Caki2 (cell line): ENCODE data around the gene STARD7. TPM values are rescaled to one million over a fixed set of nuclear protein-coding genes. Genes with fewer than 3 reads are reported as not detected.
"Not testable (repeated sequence)": the region's sequence is repeated elsewhere in the genome, so short reads cannot be mapped to it uniquely, and the experiment has no call there.

ENCODE experiments used
- DNase-seq: peaks from one replicate; pipeline ENCODE4 v3.0.0-alpha.2; 2015; ENCODE audit warnings: low read depth
- in situ Hi-C: cut with HindIII; loops from 2 replicates; pipeline ENCODE4 v1.10.0; 2016; ENCODE audit warnings: low sequenced_read_pairs, low pct_unique_long_range_greater_than_20kb, mixed read lengths
- total RNA-seq: library from RNA; depleted of rRNA; stranded (reverse); fragments of >200 nt; shearing (Covaris generic); gene quantifications from 2 replicates; pipeline ENCODE4 v1.2.3, GENCODE V29; 2014; ENCODE audit warnings: low replicate concordance

The STARD7 gene
- total RNA-seq, 1 experiment from 2014 or later = 156 TPM

DNA sequence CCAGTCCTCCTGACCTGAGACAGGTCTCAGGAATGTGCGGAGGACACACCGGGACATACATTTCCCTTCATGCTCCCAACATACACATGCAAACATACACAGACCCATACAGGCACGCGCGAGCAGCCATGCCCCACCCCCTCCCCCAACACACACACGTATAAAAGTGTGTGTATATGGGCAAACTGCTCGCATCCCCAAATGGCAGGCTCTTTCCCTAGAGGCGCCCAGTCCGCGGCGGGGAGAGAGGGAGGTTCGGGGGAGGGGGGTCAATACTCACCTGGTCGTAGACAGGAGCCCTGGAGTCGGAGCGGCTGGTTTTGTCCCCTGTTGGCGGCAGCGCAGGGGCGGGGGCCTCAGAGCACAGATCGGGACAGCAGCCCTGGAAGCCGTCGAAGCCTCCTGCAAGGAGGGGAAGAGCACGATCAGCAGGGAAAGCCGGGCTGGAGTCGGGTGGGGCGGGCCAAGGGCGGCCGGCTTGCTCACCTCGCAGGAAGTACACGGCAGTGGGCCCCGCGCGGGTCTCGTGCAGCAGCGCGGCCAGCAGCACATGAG, 64.1 kb downstream of the STARD7 start:
- DNase-seq = no peak
- in situ Hi-C loops = no loop called here

DNA sequence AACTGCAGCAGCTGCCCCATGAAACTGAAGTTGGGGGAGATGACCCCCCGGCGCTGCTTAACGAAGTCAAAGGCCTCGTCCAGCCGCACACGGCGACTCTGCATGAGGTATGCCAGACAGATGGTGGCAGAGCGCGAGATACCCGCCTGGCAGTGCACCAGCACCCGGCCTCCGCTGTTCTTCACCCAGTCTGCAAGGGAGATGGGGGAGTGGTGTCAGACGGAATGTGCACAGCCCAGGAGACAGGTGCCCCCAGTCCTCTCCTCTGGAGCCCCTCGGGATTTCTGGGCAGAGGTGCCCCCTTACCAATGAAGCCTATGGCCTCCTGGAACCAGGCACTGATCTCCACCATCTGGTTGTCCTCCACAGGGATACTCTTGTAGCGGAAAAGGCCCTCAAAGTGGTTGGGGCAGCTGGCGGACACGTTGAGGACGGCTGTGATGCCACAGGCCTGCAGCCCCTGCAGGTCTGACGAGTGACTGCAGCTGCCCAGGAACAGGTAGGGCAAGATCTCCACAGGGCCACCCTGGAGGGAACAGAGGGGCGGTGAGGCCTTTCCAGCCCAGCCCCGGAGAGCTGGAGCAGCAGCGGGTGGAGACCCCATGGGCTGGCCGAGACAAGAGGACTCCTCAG, 64.7 kb downstream of the STARD7 start:
- in situ Hi-C loops = no loop called here
- DNase-seq = no peak

DNA sequence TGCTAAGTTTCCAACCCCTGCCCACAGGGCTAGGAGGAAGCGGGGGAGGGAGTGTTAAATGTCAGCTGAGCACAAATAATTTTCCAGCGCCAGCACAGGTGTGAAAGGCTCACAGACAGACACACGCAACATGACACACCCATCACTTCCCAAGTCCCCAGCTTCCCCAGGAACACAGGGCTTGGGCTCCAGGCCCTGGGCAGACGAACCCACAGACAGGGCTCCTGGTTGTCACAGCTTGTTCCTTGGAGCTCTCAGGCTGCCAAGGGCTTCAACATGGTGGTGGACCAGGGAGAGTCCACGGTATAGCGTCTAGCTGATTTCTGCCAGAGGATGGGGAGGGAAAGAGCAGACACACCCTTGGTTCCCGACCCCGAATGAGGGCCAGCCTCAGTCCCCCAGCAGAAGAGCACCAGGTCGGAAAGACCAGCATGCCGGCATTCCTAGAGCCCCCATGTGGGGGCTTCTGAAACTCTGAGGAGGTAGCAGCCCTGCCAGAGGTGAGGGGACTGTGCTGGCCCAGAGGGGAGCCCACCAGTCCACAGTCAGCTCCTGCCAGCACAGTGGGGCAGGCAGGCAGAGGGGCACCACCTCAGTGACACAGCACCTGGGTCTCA, 65.3 kb downstream of the STARD7 start:
- in situ Hi-C loops = no loop called here
- DNase-seq = no peak

DNA sequence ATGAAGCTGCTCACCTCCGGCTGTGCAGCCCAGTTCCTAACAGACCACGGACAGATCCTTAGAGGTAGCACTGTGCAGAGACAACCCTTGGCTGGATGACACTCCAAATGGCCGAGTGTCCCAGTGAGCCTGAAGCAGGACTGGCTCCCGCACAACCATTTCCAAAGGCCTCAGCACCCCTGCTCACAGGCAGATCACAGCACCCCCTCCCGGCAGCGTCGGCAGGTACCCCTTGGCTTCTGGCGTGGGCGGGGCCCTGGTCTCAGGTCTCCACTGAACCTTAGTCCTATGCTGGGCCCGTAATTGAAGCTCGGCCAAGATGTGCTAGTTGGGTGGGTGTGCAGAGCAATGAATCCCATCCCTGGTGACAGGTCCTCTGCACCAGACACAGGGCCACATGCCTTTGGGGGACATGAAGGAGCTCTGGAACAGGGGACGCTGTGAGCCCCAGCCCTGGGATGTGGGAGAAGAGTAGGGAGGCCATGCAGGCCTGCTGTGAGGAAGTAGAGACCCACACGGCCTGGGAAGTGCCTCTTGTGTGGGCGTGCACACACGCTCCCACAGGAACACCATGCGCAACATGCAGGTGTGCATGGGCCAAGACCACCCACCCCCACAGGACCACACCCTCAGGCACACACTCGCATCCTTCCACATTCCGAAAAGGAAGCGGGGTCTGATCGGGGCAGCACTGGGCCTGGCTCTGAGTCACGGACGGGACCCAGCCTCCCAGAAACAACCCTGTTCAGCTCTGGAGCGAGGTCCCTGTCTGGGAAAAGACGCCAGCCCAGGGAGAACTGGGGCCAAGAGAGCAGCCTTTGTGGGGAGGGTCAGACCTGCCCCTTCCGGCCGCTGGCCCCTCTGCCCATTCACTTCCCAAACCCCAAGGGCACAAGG, 66.2 kb downstream of the STARD7 start:
- in situ Hi-C loops = no loop called here
- no peak for DNase-seq

DNA sequence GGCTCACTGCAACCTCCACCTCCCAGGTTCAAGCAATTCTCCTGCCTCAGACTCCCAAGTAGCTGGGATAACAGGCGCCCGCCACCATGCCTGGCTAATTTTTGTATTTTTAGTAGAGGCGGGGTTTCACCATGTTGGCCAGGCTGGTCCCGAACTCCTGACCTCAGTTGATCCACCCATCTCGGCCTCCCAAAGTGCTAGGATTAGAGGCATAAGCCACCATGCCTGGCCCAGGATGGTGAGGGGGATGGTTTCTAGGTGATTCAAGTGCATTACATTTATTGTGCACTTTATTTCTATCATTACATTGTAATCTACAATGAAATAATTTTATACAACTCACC, 67.0 kb downstream of the STARD7 start:
- in situ Hi-C loops, DNase-seq: not testable (repeated sequence)

DNA sequence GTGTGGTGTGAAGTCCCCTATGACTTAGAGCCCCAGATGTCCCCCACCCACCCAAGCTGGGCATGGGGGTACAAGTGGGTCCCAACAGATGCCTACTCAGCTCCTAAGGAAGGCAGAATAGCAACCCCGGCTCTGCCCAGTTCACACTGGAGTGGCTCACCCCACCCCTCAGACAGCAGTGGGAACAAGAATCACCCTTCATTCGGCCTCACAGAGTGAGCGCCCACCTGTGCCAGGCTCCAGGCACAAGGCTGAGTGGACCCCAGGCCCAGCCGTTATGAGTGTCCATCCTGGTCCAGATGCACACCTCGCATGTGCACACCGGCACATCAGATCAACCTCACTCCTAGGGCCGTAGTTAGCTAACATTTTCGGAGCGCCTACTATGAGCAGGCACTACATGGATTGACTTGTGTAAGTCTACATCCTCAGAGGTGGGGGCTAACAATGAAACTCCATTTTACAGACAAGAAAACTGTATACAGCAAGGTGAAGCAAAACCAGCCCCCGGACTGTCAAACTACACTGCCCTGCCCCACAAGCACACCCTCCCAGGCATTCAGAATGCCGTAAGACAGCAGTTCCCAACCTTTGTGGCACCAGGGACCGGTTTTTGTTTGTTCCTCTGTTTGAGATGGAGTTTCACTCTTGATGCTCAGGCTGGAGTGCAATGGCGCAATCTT, 67.5 kb downstream of the STARD7 start:
- DNase-seq = no peak
- in situ Hi-C loops = no loop called here

DNA sequence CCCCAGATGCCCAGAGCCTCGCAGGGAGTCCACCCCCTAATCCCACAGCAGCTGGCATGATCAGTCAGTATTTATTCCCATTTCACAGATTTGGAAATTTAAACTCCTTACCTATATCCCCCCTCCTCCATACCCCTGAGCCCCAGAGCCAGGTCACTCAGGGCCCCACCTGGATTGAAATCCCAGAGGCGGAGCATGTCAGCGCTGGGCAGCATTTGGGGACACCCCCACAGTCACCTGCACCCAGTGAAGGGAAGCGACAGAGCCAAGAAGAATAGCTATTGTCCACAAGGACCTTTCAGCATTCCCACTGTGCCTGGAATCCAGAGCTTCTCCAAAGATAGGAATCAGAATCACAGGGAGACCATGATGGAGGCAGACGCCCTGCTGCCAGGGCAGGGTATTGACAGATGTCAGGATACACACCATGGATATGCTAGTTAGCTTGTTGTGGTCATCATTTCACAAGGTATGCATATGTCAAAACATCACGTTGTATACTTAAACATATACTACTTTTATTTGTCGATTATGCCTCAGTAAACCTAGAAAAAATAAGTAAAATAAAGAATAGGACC, 69.4 kb downstream of the STARD7 start:
- no peak for DNase-seq
- in situ Hi-C loops = no loop called here

DNA sequence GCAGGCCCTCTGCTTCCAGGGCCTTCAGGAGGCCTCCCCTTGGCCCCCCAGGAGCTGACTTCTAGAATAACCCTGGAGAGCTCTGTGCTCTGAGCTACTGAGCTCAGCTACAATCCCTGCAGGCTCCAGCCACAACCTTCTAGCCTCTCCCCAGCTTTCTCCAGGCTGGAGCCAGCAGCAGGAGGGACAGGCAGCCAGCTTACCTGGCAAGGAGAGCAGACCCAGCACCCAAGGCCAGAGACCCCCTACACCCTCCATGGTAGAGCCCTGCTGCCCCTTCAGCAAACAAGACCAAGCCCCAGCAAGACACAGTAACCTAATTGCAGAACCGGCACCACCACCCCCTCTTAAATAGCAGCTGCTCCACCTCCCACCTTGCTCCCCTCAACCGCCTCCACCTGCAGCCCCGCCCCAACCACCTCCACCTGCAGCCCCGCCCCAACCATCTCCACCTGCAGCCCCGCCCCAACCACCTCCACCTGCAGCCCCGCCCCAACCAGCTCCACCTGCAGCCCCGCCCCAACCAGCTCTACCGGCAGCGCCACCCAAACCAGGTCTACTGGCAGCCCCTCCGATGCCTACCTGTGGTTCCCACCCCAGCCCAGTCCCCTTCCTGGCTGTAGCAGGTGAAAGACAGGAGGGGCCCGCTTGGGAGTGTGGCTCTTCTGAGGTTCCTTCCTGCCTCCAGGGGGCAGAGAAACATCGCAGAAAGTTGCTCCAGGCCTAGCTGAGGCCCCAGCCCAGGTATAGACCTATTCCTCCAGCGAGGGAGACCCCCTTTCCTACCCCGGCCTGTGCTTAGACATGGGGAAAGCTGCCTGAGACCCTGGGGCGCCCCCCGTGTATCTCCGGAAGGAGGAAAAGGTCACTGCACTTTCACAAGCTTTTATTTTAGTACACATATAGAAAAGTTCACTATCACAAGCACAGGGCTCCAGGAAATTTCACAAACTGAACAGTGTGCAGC, 70.2 kb downstream of the STARD7 start, which contains the start of gene ASTL:
Gene ASTL (minus strand): TSS at position 324 of the 967 bp plus-strand sequence. CDS start 66 bp downstream, at position 258.
- no peak for DNase-seq
- in situ Hi-C loops = no loop called here

DNA sequence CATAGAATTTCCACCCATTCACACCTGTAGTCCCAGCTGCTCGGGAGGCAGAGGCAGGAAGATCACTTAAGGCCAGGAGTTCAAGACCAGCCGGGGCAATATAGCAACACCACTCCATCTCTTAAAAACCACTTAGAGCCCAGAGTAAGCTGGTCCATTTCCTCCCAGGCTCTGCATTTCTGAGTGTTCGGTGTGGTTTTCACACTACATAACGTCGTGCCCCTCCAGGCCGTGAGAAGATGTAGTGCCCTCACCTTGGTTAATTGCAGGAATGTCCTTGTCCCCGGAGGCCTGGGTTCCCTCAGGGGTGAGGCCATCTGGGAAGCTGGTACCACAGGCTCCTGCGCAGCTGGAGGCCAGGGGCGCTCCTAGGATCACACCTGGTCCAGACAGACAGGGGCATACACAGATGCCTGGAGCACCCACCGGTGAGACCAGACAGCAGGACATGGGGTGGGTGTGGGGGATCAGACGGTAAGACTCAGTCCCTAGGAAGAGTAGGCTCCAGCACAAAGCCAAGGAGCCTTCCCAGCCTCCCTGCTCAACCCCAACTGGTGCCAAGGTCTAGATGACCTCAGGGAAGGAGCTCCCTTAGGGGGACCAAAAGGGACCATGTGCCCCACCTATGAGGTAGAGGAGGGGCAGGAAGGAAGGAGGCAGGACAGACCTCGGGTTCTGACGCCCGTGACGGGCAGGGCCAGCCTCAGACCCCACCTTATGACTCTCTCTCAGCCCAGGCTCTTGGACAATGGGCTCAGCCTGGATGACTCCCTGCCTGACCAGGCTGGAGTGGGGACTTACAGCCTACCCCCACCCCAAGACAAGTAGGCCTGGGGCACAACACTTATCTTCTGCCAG, 71.1 kb downstream of the STARD7 start:
- no peak for DNase-seq
- in situ Hi-C loops = no loop called here

DNA sequence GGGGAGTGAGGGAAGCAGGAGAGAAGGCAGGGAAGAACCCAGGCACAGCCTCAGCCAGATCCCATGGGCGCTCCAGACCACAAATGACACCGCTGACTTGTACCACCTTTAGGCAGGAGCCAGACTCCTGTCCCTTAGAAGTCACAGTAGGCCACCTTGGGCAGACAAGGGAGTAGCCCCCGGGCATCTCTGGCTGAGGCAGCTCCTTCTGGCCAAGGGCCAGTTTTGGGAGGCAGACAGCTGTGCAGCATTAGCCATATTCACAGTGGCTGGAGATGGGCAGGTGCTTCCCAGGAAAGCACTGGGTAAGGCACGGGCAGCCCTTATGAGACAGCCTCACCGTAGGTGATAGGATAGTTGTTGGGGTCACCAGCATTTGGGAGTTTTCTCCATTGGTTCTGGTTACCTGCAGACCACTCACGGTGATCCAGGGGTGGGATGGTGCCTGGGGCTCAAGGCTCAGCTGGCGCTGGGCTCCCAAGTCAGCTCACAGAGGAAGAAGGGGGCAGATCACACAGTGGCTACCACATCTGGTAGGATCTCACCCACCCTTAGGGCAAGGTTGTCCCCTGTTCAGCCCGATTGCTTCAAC, 72.4 kb downstream of the STARD7 start:
- no peak for DNase-seq
- in situ Hi-C loops = no loop called here

DNA sequence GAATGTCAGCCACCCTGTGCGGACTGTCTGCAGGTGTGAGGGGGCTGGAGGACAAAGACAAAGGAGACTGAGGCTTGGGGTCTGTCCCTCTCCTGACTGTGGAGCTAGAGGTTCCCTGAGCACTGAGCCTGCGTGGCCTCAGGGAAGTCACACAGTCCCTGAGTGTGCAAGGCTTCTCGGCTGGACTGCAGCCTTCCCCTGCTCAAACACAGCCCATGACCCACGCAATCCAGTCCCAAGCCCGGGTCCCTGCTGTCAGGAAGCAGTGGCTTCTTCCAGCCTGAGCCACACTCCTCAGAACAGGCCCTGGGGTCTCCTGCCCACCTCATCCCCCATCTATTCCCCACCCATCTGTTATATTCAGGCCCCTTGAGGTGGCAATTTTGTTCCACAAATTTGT, 73.0 kb downstream of the STARD7 start:
- in situ Hi-C loops = no loop called here
- no peak for DNase-seq

DNA sequence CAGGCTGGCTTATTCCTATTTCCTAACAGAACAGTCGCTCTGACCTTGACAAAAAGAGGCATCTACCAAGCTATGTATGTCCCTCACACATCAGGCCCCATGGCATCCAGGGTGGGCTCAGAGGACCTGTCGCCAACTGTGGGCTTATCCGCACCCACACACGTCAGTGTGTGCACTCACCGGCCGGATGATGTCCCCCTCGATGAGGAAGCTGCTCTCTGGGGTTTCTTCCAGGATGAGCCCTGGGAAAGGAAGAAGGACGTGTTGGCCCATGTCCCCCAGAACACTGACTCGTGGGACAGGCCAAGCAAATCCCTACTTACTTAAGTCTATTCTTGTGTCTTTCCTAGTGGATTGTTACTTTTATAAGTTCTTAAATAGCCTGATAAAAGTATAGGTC, 73.5 kb downstream of the STARD7 start:
- in situ Hi-C loops = no loop called here
- no peak for DNase-seq
